ENCODE results near the gene ST8SIA6.

- TF ChIP-seq JUND (IDR thresholded peaks at IDR 0.05; ENCODE audit: low read length) (no peak), ATF2 (IDR thresholded peaks at IDR 0.05; ENCODE audit: low read length) (no peak), USF2 (IDR thresholded peaks at IDR 0.05; ENCODE audit: low read length) (no peak), POLR2AphosphoS5 (IDR thresholded peaks at IDR 0.05; ENCODE audit: low read depth, low read length) (no peak), EGR1 (IDR thresholded peaks at IDR 0.05; ENCODE audit: borderline replicate concordance, low read depth, low read length) (no peak), JUN (IDR thresholded peaks at IDR 0.05; ENCODE audit: low read depth, low read length) (no peak), CTCF (IDR thresholded peaks at IDR 0.05; ENCODE audit: control extremely low read depth in 1 of 3, insufficient read depth in 1 of 3, low read depth in 1 of 3, low read length in 3 of 3) (peak; percentile 69 to 87 (median 77)), TAF1 (IDR thresholded peaks at IDR 0.05; ENCODE audit: low read depth, low read length) (no peak), HDAC2 (IDR thresholded peaks at IDR 0.05; ENCODE audit: borderline replicate concordance in 1 of 2, low read depth in 2 of 2, low read length in 2 of 2) (no peak), EZH2 (IDR thresholded peaks at IDR 0.05; ENCODE audit: low read depth, low read length, severe bottlenecking) (no peak), POLR2A (IDR thresholded peaks at IDR 0.05; ENCODE audit: control extremely low read depth in 1 of 2, low read depth in 2 of 2, low read length in 2 of 2) (no peak)
These were observed 23.6 kb downstream of the ST8SIA6 start for GRCh38 chr10:17430647-17431355.

Data from H1 (cell line).